ENCODE data around the gene HS1BP3.

HS1BP3 gene

DNA sequence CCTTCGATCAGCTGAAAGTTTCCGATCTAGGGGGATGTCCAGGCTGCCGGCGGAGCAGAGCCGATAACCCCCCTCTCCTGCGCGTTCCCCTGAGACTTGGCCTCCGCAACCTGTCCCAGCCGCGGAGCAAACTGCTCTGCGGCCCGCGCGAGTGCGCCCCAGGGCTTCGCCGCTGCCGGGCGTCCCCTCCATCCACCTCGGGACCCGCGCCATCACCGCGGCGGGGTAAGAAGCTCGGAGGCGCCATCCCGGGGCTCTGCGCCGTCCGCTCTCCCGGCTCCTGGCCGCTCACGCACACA, 15.1 kb upstream of the HS1BP3 start:
- H3K9me3 ChIP-seq (ENCODE audit: insufficient read depth, low read length, severe bottlenecking) = no peaks in the 10 kb centered on the region
- no peak overlapping the region for H3K4me2 ChIP-seq (ENCODE audit: insufficient read depth, low read length)
- H3K4me3 ChIP-seq (ENCODE audit: low read depth in 1 of 2, low read length in 2 of 2) = no peak overlapping the region
- no peak overlapping the region for H3K9ac ChIP-seq (ENCODE audit: low read depth, low read length)
- no peaks in the 10 kb centered on the region for H3K4me1 ChIP-seq (ENCODE audit: insufficient read depth, low read length)
- H3K27ac ChIP-seq (ENCODE audit: low read length) = no peak overlapping the region
- DNase-seq = no peak
- no peaks in the 10 kb centered on the region for H3K36me3 ChIP-seq (ENCODE audit: insufficient read depth, low read length)
- no peak overlapping the region for H2AFZ ChIP-seq (ENCODE audit: low read depth, low read length)
- H3K79me2 ChIP-seq (ENCODE audit: insufficient read depth, low read length) = no peaks in the 10 kb centered on the region
- TF ChIP-seq, protein P1, sequence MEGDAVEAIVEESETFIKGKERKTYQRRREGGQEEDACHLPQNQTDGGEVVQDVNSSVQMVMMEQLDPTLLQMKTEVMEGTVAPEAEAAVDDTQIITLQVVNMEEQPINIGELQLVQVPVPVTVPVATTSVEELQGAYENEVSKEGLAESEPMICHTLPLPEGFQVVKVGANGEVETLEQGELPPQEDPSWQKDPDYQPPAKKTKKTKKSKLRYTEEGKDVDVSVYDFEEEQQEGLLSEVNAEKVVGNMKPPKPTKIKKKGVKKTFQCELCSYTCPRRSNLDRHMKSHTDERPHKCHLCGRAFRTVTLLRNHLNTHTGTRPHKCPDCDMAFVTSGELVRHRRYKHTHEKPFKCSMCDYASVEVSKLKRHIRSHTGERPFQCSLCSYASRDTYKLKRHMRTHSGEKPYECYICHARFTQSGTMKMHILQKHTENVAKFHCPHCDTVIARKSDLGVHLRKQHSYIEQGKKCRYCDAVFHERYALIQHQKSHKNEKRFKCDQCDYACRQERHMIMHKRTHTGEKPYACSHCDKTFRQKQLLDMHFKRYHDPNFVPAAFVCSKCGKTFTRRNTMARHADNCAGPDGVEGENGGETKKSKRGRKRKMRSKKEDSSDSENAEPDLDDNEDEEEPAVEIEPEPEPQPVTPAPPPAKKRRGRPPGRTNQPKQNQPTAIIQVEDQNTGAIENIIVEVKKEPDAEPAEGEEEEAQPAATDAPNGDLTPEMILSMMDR (IDR thresholded peaks at IDR 0.05; ENCODE audit: borderline replicate concordance, extremely low read depth, low read length, poor library complexity, severe bottlenecking) = no peak
- no peak for TF ChIP-seq EZH2 (IDR thresholded peaks at IDR 0.05; ENCODE audit: borderline replicate concordance, low read depth, low read length, severe bottlenecking)
- H4K20me1 ChIP-seq (ENCODE audit: insufficient read depth, low read length) = no peaks in the 10 kb centered on the region
- no peaks in the 10 kb centered on the region for H3K27me3 ChIP-seq (ENCODE audit: insufficient read depth, low read length, poor library complexity)
- no peak for ATAC-seq (ENCODE audit: insufficient read depth, low read depth)

DNA sequence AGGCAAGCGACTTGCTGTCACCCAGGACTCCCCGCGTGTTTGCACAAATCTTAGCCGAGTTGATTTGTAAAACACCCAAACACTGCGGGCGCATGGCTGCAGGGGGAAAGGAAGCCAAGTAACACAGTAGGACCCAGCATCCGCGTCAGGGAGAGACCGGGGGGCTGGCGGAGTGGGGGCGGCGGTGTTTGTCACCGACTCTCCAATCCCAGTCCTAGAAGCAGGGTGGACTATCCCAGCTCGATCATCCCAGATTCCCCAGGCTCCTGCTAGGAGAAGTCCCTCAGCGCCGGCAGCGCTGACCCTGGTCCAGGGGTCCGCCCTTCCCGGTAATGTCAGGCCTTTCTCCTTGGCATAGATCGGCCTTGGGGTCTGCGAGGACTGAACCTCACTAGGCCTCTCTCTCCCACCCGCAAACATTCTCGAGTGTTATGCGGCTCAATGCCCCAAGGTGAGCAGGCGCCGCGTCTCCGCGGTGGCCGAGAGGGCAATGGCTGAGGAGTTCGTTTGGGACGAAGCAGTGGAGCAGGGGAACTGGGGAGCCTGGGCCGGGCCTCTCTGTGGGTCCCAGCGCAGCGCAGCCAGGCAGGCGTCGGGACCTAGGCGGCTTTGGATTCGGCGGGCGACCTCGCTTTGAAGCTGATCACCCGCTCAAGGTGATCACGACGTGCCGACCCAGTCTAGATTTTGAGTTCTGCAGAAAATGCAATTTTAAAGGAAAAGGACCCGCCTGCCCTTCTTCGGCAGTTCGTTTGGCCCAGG, 14.5 kb upstream of the HS1BP3 start:
- H3K27me3 ChIP-seq (ENCODE audit: insufficient read depth, low read length, poor library complexity) = no peaks in the 10 kb centered on the region
- H4K20me1 ChIP-seq (ENCODE audit: insufficient read depth, low read length) = no peaks in the 10 kb centered on the region
- no peaks in the 10 kb centered on the region for H3K9me3 ChIP-seq (ENCODE audit: insufficient read depth, low read length, severe bottlenecking)
- no peak overlapping the region for H3K4me2 ChIP-seq (ENCODE audit: insufficient read depth, low read length)
- H3K27ac ChIP-seq (ENCODE audit: low read length) = no peak overlapping the region
- ATAC-seq (ENCODE audit: insufficient read depth, low read depth) (no peak), DNase-seq (no peak)
- no peak overlapping the region for H2AFZ ChIP-seq (ENCODE audit: low read depth, low read length)
- no peak overlapping the region for H3K9ac ChIP-seq (ENCODE audit: low read depth, low read length)
- no peaks in the 10 kb centered on the region for H3K4me1 ChIP-seq (ENCODE audit: insufficient read depth, low read length)
- TF ChIP-seq, protein P1 (IDR thresholded peaks at IDR 0.05; ENCODE audit: borderline replicate concordance, extremely low read depth, low read length, poor library complexity, severe bottlenecking) = no peak
- no peak for TF ChIP-seq EZH2 (IDR thresholded peaks at IDR 0.05; ENCODE audit: borderline replicate concordance, low read depth, low read length, severe bottlenecking)
- no peaks in the 10 kb centered on the region for H3K79me2 ChIP-seq (ENCODE audit: insufficient read depth, low read length)
- H3K4me3 ChIP-seq (ENCODE audit: low read depth in 1 of 2, low read length in 2 of 2) = no peak overlapping the region
- no peaks in the 10 kb centered on the region for H3K36me3 ChIP-seq (ENCODE audit: insufficient read depth, low read length)

DNA sequence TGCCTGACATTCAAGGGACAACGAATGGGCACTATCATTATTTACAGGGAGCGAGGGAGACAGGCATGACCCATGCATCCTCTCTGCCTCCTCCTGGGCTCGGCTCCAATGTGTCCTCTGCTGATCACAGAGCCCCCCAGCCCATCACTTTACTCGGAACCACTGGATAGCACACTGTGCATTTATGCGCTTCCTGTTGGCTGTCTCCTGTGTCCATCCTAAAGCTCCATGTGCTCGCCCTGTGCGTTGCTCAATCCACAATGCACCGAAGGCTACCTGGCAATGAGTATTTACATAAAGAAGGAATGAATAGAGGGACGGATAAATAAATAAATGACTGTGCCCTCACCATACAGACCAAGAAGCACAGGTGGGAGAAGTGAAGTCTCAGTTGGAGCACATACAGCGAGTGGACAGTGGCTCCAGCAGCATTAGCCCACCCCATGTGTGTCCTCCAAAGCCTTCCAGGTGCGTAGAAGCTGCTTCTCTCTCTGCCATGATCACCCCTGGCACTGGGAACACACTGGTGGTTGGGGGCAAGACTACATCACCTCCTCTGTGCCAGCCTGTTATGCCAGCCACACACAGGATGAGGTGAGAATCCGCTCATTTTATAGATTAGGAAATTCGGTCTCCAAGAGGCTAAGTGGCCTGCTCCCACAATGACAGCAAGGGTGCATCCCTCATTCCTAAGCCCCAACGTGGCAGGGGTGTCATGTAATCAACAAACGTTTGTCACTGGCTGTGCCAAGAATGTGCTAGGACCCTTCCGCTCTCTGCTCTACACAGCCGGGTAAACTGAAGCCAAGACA, 13.7 kb upstream of the HS1BP3 start:
- H3K4me2 ChIP-seq (ENCODE audit: insufficient read depth, low read length) = no peak overlapping the region
- DNase-seq (no peak), ATAC-seq (ENCODE audit: insufficient read depth, low read depth) (no peak)
- H4K20me1 ChIP-seq (ENCODE audit: insufficient read depth, low read length) = no peaks in the 10 kb centered on the region
- H3K27ac ChIP-seq (ENCODE audit: low read length) = no peak overlapping the region
- H3K9ac ChIP-seq (ENCODE audit: low read depth, low read length) = no peak overlapping the region
- H3K27me3 ChIP-seq (ENCODE audit: insufficient read depth, low read length, poor library complexity) = no peaks in the 10 kb centered on the region
- H3K79me2 ChIP-seq (ENCODE audit: insufficient read depth, low read length) = no peaks in the 10 kb centered on the region
- no peaks in the 10 kb centered on the region for H3K36me3 ChIP-seq (ENCODE audit: insufficient read depth, low read length)
- H3K4me3 ChIP-seq (ENCODE audit: low read depth in 1 of 2, low read length in 2 of 2) = no peak overlapping the region
- no peaks in the 10 kb centered on the region for H3K4me1 ChIP-seq (ENCODE audit: insufficient read depth, low read length)
- no peaks in the 10 kb centered on the region for H3K9me3 ChIP-seq (ENCODE audit: insufficient read depth, low read length, severe bottlenecking)
- H2AFZ ChIP-seq (ENCODE audit: low read depth, low read length) = no peak overlapping the region
- no peak for TF ChIP-seq EZH2 (IDR thresholded peaks at IDR 0.05; ENCODE audit: borderline replicate concordance, low read depth, low read length, severe bottlenecking)
- TF ChIP-seq, protein P1 (IDR thresholded peaks at IDR 0.05; ENCODE audit: borderline replicate concordance, extremely low read depth, low read length, poor library complexity, severe bottlenecking) = no peak

Measured in DND-41 (cell line).